Measurements from ENCODE around the gene SLC34A3. TPM values are rescaled to one million over a fixed set of nuclear protein-coding genes. Genes with fewer than 3 reads are reported as not detected.

SLC34A3 gene
- total and polyA plus RNA-seq, 2 donors (not counting 3 experiments of a cell fraction or from before 2014, with no cell fraction given): not detected

DNA sequence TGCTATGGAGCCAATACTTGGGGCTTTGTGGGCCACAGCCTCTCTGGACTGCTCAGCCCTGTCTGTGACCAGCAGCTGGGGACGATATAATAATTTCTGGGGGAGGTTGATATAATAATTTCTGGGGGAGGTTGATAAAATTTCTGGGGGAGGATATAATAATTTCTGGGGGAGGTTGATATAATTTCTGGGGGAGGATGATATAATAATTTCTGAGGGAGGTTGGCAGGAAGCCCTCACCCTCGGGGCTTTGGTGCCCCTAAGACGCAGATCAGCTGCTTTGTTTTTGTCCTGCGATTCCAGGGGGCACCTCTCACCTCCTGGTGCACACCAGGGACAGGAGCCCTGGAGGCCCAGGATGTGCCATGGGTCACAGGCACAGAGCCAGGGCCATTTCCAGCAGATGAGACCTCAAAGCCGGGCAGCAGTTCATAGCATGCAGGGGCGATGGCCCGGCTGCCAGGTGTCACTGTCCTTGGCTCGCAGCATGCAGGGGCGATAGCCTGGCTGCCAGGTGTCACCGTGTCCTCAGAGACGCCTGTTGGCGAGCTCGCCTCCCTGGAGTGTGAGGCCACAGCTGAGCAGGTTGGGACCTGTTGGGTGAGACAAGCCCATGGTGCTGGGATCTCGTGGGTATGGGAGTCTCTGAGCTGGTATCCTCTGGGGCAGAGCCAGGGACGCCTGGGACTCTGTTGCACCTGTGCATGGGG, 43.1 kb downstream of the SLC34A3 start:
- DNase-seq (ENCODE audit: low read depth, low spot score) (no peak), FAIRE-seq (no peak)
- BruUV-seq (replicated peaks): no TSS peak
- no peaks in the 10 kb centered on the region for H4K20me1 ChIP-seq (replicated peaks; ENCODE audit: control insufficient read depth, extremely low read depth, insufficient read depth, low read length)
- no peaks in the 10 kb centered on the region for H3K27me3 ChIP-seq (ENCODE audit: control insufficient read depth in 2 of 2, insufficient read depth in 2 of 2, low read length in 2 of 2)
- H2AFZ ChIP-seq (ENCODE audit: low read depth, low read length): no peak overlapping the region
- ChIA-PET CTCF (no interaction called here), POLR2A (no interaction called here)
- peaks cover 11% of the 10 kb centered on the region for H3K79me2 ChIP-seq (ENCODE audit: control insufficient read depth, insufficient read depth, low read length)
- H3K36me3 ChIP-seq (ENCODE audit: control insufficient read depth in 2 of 2, extremely low read depth in 1 of 2, insufficient read depth in 2 of 2, low read length in 2 of 2): peaks cover 0 to 20% of the 10 kb centered on the region in 2 experiments
- H3K9ac ChIP-seq (replicated peaks; ENCODE audit: extremely low read depth, insufficient read depth, low read length): no peak overlapping the region
- TF ChIP-seq, protein P1, sequence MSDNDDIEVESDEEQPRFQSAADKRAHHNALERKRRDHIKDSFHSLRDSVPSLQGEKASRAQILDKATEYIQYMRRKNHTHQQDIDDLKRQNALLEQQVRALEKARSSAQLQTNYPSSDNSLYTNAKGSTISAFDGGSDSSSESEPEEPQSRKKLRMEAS (IDR thresholded peaks at IDR 0.05; ENCODE audit: insufficient read depth, insufficient read length): no peak
- no peak for TF ChIP-seq JUN (IDR thresholded peaks at IDR 0.05; ENCODE audit: borderline replicate concordance, insufficient read depth, insufficient read length, low read depth)
- no peak for TF ChIP-seq POLR2A (IDR thresholded peaks at IDR 0.05; ENCODE audit: low read depth, low read length)
- no peak for TF ChIP-seq EZH2 (IDR thresholded peaks at IDR 0.05; ENCODE audit: borderline replicate concordance, low read depth, low read length, severe bottlenecking)
- no peak for TF ChIP-seq MYC (IDR thresholded peaks at IDR 0.05; ENCODE audit: low read depth, low read length)
- TF ChIP-seq GATA2 (IDR thresholded peaks at IDR 0.05; ENCODE audit: insufficient read depth, insufficient read length, low read depth, low read length): no peak
- TF ChIP-seq, protein P2, sequence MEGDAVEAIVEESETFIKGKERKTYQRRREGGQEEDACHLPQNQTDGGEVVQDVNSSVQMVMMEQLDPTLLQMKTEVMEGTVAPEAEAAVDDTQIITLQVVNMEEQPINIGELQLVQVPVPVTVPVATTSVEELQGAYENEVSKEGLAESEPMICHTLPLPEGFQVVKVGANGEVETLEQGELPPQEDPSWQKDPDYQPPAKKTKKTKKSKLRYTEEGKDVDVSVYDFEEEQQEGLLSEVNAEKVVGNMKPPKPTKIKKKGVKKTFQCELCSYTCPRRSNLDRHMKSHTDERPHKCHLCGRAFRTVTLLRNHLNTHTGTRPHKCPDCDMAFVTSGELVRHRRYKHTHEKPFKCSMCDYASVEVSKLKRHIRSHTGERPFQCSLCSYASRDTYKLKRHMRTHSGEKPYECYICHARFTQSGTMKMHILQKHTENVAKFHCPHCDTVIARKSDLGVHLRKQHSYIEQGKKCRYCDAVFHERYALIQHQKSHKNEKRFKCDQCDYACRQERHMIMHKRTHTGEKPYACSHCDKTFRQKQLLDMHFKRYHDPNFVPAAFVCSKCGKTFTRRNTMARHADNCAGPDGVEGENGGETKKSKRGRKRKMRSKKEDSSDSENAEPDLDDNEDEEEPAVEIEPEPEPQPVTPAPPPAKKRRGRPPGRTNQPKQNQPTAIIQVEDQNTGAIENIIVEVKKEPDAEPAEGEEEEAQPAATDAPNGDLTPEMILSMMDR (IDR thresholded peaks at IDR 0.05; ENCODE audit: extremely low read depth in 1 of 2, insufficient read depth in 1 of 2, low read depth in 1 of 2, low read length in 2 of 2): no peak
- TF ChIP-seq FOS (IDR thresholded peaks at IDR 0.05; ENCODE audit: borderline replicate concordance, insufficient read depth, low read length): no peak
- TF ChIP-seq POLR2AphosphoS5 (IDR thresholded peaks at IDR 0.05; ENCODE audit: insufficient read depth, low read depth, low read length): no peak
- dilution Hi-C loops (cut with MboI; ENCODE audit: extremely low pct_ligation_motif_present, low sequenced_read_pairs) (no loop called here), intact Hi-C loops (cut with micrococcal nuclease) (no loop called here)
- peaks cover 26% of the 10 kb centered on the region for H3K4me1 ChIP-seq (ENCODE audit: control insufficient read depth, extremely low read depth, insufficient read depth, low read length)
- no peak overlapping the region for H3K4me2 ChIP-seq (ENCODE audit: insufficient read depth, low read length)
- H3K4me3 ChIP-seq (replicated peaks in 1 of 3; ENCODE audit: insufficient read depth in 1 of 3, low read depth in 1 of 3, low read length in 3 of 3): no peak overlapping the region
- H3K27ac ChIP-seq (ENCODE audit: insufficient read depth, low read depth, low read length): no peak overlapping the region
- no peaks in the 10 kb centered on the region for H3K9me3 ChIP-seq (replicated peaks; ENCODE audit: control insufficient read depth, insufficient read depth, low read length)
- no peaks in the 10 kb centered on the region for H3K9me1 ChIP-seq (replicated peaks; ENCODE audit: control insufficient read depth, extremely low read depth, insufficient read depth, low read length)
